Memory B cell (primary cell): Measurements from ENCODE around the gene RPS15.
A peak's percentile ranks its signal among the peaks of the same experiment; 100 is the strongest.

Experiments
- ATAC-seq: fragments of 150-1000 bp; cut with Tn5 transposase; 2 replicates; pipeline ENCODE4 v1.10.0; 2021; ENCODE audit warnings: low read depth, mild to moderate bottlenecking, moderate library complexity
- DNase-seq, 2 donors: peaks; one replicate each; pipeline ENCODE4 v3.0.0; 2022; ENCODE audit warnings: low spot score in 2 of 2
- H3K27ac Mint-ChIP-seq: one replicate; pipeline ENCODE4 v1.8.0; 2022; ENCODE audit warnings: mild to moderate bottlenecking, moderate library complexity, mixed read lengths
- H3K27me3 Mint-ChIP-seq: one replicate; pipeline ENCODE4 v1.8.0; 2022; ENCODE audit warnings: mixed read lengths
- H3K36me3 Mint-ChIP-seq: one replicate; pipeline ENCODE4 v1.8.0; 2022; ENCODE audit warnings: mild to moderate bottlenecking, mixed read lengths
- H3K4me1 Mint-ChIP-seq: one replicate; pipeline ENCODE4 v1.8.0; 2022; ENCODE audit warnings: mixed read lengths
- H3K4me3 Mint-ChIP-seq: one replicate; pipeline ENCODE4 v1.8.0; 2022; ENCODE audit warnings: mild to moderate bottlenecking, moderate library complexity, mixed read lengths
- H3K9me3 Mint-ChIP-seq: one replicate; pipeline ENCODE4 v1.8.0; 2022; ENCODE audit warnings: mixed read lengths

The RPS15 gene

DNA sequence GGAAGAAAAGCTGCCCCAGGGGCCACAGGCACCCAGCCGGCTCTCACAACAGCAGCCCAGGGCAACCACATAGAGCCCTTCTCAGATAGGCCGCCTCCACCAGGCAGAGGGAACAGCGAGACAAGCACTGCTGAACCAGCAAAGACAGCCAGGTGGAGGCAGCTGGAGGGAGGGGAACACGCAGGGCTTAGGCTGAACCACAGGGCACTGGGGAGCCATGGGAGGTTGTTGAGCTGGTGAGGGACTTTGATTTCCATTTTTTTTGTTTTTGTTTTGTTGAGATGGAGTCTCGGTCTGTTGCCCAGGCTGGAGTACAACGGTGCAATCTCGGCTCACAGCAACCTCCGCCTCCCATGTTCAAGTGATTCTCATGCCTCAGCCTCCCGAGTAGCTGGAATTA lies 40.4 kb upstream of the RPS15 start:
- no peak for ATAC-seq
- H3K27ac Mint-ChIP-seq, result no peak overlapping the region
- H3K4me3 Mint-ChIP-seq, result no peak overlapping the region
- peaks cover 5% of the 10 kb centered on the region for H3K27me3 Mint-ChIP-seq
- no peak for DNase-seq
- no peaks in the 10 kb centered on the region for H3K36me3 Mint-ChIP-seq
- H3K4me1 Mint-ChIP-seq, result peaks cover 7% of the 10 kb centered on the region
- H3K9me3 Mint-ChIP-seq, result no peaks in the 10 kb centered on the region

DNA sequence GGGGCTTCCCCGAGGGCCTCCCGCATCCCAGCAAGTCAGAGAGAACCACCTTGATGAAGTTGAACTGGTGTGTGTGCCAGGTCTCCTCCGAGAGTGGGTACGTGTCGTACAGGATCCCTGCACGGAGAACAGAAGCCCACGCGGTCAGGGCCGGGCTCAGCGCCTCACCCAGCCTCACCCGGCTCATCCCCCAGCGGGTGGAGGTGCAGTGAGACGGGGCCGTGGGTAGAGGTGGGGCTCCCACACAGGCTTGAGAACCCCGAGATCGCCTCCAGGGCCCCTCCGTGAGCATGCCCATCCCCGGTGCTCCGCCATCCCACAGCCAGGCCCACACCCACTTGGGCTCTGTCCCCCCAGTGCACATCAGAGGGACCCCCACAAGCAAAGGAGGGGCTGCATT lies 39.1 kb upstream of the RPS15 start:
- no peaks in the 10 kb centered on the region for H3K36me3 Mint-ChIP-seq
- H3K4me3 Mint-ChIP-seq, result no peak overlapping the region
- H3K9me3 Mint-ChIP-seq, result no peaks in the 10 kb centered on the region
- no peak overlapping the region for H3K27ac Mint-ChIP-seq
- no peak for ATAC-seq
- DNase-seq, result no peak
- peaks cover 10% of the 10 kb centered on the region for H3K4me1 Mint-ChIP-seq
- H3K27me3 Mint-ChIP-seq, result peaks cover 10% of the 10 kb centered on the region

DNA sequence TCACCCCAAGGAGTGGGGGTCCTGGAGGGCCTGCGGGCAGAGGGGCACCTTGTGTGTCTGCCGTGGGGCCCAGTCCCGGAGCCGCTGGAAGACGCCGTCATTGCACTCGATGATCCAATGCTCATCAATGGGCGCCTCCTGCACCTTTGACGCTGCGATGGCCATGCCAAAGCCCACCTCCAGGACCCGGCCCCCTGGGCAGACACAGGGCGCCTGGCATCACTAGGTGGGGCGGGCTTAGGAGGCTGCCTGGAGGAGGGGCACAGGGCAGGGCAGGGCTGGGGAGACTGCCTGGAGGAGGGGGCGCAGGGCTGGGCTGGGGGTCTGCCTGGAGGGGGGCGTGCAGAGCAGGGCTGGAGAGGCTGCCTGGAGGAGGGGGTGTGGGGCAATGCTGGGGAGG lies 38.5 kb upstream of the RPS15 start:
- no peak for ATAC-seq
- H3K9me3 Mint-ChIP-seq, result no peaks in the 10 kb centered on the region
- no peak overlapping the region for H3K4me3 Mint-ChIP-seq
- H3K27me3 Mint-ChIP-seq, result peaks cover 13% of the 10 kb centered on the region
- no peak overlapping the region for H3K27ac Mint-ChIP-seq
- DNase-seq, result no peak
- peaks cover 10% of the 10 kb centered on the region for H3K4me1 Mint-ChIP-seq
- H3K36me3 Mint-ChIP-seq, result no peaks in the 10 kb centered on the region

DNA sequence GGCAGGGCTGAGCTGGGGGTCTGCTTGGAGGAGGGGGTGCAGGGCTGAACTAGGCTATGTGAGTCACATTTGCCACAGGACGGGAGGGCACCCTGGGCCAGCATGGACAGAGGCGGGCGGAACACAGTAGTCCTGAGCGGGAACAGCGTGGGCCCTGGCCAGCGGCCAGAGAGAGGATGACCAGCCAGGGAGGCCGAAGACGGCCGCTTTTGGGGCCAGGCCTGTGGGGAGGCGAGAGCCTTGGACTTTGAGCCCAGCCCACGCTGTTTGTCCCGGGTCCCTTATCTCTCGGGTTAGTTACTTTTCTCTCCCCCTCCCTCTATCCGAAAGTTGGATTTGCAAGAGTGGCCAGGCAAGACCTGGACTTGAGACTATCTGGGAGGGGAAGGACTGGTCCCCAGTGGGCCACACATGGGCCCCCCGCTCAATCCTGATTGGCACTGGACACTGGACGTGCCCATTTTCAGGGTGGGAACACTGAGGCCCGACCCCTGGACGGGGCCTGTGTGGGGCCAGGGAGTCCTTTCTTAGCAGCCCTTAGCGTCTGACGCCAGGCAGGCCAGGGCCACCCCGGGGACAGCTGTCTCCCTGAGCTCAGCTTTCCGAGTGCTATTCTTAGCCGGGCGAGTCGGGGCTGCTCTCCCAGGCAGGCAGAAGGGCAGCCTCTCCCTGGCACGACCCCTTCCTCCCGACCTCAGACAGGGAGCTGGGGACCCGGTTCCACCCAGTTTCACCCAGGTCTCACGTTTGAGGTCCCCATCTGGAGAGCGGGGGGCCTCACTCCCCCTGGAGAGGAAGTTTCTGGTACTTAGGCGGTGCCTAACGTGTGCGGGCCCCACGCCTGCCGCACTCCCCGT lies 37.7 kb upstream of the RPS15 start:
- DNase-seq (no peak), ATAC-seq (peak; percentile 31)
- H3K27me3 Mint-ChIP-seq, result peaks cover 13% of the 10 kb centered on the region
- peak overlapping the region; percentile 75 for H3K4me3 Mint-ChIP-seq
- H3K27ac Mint-ChIP-seq, result no peak overlapping the region
- no peaks in the 10 kb centered on the region for H3K36me3 Mint-ChIP-seq
- no peaks in the 10 kb centered on the region for H3K9me3 Mint-ChIP-seq
- peaks cover 10% of the 10 kb centered on the region for H3K4me1 Mint-ChIP-seq

DNA sequence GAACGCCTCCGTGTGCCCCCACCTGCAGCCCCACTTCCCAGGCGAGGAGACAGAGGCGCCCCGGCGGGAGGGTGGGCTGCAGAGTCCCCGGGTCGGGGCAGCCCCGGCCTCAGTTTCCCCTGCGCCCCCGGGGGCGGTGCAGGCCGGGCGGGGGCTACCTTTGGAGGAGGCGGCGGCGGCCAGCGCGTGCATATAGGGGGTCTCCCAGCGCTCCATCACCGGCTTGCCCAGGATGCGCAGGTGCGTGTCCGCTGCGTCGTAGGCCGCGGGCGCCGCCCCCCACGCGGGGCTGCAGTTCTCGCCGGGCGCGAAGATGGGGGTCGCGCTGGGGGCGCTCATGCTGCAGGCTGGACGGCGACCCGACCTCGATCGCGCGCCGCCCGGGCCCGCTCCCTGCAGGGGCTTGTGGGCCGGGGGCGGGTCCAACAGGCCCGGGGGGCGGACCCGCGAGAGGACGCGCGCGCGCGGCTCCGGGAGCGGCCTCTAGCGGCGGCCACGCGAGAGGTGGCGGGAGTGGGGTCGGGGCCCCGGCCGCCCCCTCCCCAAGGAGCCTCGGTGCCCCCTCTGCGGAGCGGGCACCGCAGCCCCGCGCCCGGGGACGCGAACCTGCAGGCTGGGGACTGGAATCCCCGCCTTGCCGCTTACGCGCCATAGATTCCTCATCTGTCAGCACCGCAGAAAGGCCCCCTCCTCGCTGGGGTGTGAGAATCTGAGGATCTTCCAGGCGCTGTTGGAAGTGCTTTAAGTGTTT lies 36.9 kb upstream of the RPS15 start, which contains the start of gene GAMT:
TSS of gene GAMT (minus strand) at position 405 of the 751 bp plus-strand sequence. CDS start at position 339, 66 bp downstream.
- H3K36me3 Mint-ChIP-seq, result no peaks in the 10 kb centered on the region
- H3K27ac Mint-ChIP-seq, result no peak within 1 kb of the TSS
- H3K4me3 Mint-ChIP-seq, result peak within 1 kb of the TSS; percentile 75
- peaks cover 9% of the 10 kb centered on the region for H3K4me1 Mint-ChIP-seq
- H3K27me3 Mint-ChIP-seq, result peaks cover 13% of the 10 kb centered on the region
- no peaks in the 10 kb centered on the region for H3K9me3 Mint-ChIP-seq
- DNase-seq, result peak; percentile 35 to 64
- peak; percentile 83 for ATAC-seq

DNA sequence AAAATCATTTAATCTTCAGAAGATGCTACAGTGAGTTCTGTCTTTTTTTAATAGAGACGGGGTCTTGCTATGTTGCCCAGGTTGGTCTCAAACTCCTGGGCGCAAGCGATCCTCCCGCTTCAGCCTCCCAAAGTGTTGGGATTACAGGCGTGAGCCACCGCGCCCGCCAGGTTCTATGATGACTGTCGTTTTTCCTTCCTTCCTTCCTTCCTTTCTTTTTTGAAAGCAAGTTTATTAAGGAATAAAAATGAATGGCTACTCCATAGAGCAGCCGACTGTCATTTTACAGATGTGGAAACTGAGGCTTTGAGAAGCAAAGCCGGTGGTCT lies 36.3 kb upstream of the RPS15 start:
- Mint-ChIP-seq H3K27me3 (peaks cover 13% of the 10 kb centered on the region), H3K27ac (no peak overlapping the region), H3K4me1 (peaks cover 12% of the 10 kb centered on the region), H3K4me3 (peak overlapping the region; percentile 56), H3K36me3 (no peaks in the 10 kb centered on the region), H3K9me3 (no peaks in the 10 kb centered on the region)
- DNase-seq (no peak), ATAC-seq (no peak)

DNA sequence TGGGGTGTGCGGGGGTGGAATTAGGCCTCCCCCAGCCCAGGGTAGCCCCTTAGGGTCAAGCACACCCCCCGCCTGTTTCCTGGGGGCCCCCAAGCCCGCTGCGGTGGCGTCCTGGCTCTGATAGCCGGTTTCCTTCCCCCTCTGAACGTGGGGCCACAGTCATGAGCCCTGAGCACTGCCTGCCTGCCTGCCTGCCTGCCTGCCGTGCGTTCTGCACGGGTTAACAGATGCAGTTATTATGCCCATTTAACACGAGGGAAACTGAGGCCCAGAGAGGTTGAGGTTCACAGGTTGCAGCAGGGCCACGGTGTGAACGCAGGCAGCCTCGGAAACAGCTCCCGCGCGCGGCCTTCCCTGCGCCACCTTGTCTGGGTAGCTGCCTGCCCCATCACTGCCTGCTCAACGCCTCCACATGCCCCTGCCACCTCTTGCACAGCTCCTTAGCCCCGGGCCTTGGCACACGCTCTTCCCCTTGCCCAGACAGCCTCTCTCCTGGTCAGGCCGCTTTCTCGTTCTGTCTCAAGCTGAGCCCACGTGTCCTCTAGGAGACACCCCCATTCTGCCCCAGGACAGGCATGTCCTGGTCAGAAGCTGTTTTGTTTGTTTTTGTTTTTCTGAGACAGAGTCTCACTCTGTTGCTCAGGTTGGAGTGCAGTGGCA lies 35.7 kb upstream of the RPS15 start:
- ATAC-seq, result no peak
- peak overlapping the region; percentile 69 for H3K4me3 Mint-ChIP-seq

DNA sequence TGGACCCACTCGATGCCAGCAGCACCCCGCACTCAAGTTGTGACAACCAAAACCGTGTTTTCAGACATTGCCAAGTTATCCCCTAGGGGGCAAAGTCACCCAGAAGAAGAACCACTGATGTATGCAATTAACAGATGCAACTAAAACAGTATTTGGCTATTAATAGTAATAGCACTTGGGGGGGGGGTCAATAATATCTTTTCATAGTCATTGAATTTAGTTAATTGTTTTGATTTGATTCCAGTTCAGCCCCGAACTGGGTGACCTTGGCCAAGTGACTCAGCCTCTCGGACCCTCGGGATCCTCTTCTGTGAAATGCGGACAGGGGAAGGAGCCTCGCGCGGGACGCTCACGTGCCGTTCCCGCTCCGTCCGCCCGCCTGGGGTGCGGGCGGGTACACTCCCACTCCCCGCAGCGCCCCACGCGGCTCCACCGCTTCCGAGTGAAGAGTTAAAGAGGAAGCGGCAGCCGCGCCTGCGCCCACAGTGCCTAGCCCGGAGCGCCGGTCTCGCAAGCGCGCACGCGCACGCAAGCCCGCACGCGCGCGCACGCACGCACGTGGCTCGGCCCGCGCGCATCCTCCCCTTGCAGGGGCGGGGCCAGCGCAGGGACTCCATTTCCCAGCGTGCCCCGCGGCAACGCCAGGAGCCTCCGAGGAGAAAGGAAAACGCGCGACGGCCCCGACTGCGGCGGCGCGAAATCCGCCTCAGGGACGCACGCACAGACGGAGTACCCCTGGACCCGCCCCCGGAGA lies 31.2 kb upstream of the RPS15 start:
- peaks cover 35% of the 10 kb centered on the region for H3K4me1 Mint-ChIP-seq
- peak; percentile 78 for ATAC-seq

More for the DNA sequence above, 35.7 kb upstream of the RPS15 start:
- no peak overlapping the region for H3K27ac Mint-ChIP-seq
- H3K4me1 Mint-ChIP-seq, result peaks cover 12% of the 10 kb centered on the region
- H3K36me3 Mint-ChIP-seq, result no peaks in the 10 kb centered on the region
- DNase-seq, result no peak
- H3K9me3 Mint-ChIP-seq, result no peaks in the 10 kb centered on the region
- H3K27me3 Mint-ChIP-seq, result peaks cover 13% of the 10 kb centered on the region

DNA sequence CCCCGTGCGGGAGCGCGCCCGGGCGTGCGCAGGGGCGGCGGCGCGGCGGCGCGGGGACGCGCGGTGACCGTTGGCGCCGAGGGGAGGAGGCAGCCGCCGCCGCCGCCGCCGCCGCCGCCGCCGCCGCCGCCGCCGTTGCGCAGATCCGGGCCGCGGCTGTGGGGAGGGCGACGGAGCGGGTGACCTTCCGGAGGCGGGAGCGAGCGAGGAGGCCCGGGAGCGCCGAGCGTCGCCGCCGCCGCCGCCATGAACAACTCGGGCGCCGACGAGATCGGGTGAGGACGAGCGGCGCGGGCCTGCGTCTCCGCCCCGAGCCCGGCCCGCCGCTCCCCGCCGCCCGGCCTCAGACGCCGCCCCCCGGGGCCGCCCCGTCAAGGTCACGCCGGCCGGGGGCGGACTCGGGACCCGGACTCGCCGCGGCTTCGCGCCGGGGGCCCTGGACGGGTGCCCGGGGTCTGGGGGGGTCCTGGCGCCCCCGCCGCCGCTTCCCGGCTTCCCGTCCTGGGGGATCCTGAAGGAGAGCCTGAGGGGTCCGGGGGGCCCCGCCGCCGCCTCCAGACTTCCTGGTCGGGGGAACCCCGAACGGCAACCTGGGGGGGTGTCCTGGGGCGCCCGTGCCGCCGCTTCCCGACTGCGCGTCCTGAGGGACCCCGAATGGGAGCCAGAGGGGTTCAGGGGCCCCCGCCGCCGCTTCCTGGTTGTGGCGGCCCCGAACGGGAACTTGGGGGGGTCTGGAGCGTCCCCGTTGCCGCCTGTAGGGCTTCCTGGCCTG lies 30.5 kb upstream of the RPS15 start, which contains the start of gene DAZAP1:
TSS of gene DAZAP1 (plus strand) at position 59 of the 772 bp plus-strand sequence. CDS start at position 247, 188 bp downstream.
- DNase-seq (peak; percentile 38 to 69), ATAC-seq (no peak)
- no peaks in the 10 kb centered on the region for H3K9me3 Mint-ChIP-seq
- no peaks in the 10 kb centered on the region for H3K36me3 Mint-ChIP-seq
- peaks cover 33% of the 10 kb centered on the region for H3K4me1 Mint-ChIP-seq
- H3K27ac Mint-ChIP-seq, result peak within 1 kb of the TSS; percentile 87
- H3K4me3 Mint-ChIP-seq, result peak within 1 kb of the TSS; percentile 88
- peaks cover 9% of the 10 kb centered on the region for H3K27me3 Mint-ChIP-seq

More for the DNA sequence above, 31.2 kb upstream of the RPS15 start:
- peak overlapping the region; percentile 87 for H3K27ac Mint-ChIP-seq
- H3K4me3 Mint-ChIP-seq, result peak overlapping the region; percentile 82
- peaks cover 13% of the 10 kb centered on the region for H3K27me3 Mint-ChIP-seq
- H3K36me3 Mint-ChIP-seq, result no peaks in the 10 kb centered on the region
- no peaks in the 10 kb centered on the region for H3K9me3 Mint-ChIP-seq
- DNase-seq, result peak; percentile 99

DNA sequence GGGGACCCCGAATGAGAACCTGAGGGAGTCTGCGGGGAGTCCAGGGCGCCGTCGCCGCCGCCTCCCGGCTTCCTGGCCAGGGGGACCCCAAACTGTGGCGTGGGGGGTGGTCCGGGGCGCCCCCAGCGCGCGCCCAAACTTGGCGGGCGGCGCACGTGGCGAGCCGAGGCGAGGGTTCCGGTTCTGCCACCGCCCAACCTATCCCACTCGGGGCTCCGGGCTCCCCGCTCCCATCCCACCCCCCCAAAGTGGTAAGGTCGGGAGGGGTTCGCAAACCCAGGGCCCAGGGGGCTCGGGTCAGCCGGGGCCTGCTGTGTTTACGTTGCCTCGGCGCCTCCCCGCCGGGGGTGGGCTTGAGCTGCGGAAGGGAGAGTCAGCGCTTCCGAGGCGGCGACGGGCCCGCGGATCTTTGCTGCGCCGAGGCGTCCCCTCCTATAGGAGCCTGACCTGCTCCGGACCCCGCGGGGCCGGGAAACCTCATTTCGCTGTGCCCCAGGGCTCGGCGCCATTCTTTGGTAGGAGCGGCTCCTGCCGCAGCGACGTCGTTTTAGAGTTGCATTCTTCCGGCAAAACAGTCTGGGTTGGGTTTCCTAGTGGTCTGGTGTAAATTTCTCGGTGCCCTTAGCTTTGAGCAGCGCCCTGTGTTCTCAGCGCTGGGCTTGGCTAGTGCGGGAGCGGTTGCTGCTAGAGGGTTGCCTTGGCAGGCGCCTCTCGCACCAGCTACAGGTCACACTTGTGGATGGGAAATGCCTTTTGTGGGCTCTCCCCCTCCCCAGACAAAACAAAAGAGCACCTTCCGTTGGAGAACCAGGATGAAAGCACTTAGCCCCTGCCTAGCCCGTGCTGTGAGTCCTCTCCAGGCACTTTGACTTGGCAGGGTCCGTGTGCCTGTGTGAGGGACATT lies 29.6 kb upstream of the RPS15 start:
- ATAC-seq (no peak), DNase-seq (peak; percentile 24 to 41)
- H3K27me3 Mint-ChIP-seq, result peaks cover 4% of the 10 kb centered on the region
- H3K4me3 Mint-ChIP-seq, result peak overlapping the region; percentile 88
- no peaks in the 10 kb centered on the region for H3K9me3 Mint-ChIP-seq
- no peaks in the 10 kb centered on the region for H3K36me3 Mint-ChIP-seq
- peak overlapping the region; percentile 73 for H3K27ac Mint-ChIP-seq
- peaks cover 29% of the 10 kb centered on the region for H3K4me1 Mint-ChIP-seq

DNA sequence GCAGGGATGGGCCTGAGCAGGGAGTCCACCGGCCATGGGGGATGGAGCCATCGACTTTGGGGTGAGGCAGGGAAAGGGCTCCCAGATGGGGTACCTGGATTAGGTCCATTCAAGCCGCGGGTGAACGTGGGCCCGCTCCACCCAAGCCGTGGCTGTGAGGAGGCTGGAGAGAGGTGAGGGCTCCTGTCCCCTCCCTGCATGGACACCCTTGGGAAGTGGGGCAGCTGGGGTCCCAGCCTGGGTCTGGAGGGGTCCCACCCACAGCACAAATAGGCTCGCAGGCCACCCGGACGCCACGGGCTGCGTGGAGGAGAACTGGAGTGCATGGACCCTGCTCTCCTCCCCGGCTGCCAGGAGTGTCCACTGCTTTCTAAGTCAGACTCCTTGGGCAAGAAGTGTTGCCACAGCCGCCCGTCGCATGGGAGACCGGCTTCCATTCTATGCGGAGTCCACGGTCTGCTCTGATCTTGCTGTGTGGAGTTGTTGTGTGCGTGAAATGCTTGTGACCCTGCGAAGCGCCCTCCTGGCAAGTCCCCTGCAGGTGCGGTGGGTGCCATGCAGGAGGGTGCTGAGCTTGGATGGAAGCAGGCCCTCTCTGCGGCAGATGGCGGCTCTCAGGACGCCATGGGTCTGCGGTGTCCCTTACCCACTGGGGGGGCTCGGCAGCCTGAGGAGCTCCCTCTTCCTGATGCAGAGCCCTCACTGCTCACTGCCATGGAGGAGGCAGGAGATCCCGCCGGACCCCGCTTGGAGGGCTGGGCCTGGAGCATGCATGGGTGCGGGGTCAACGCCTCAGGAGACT lies 28.8 kb upstream of the RPS15 start:
- Mint-ChIP-seq H3K4me1 (peaks cover 29% of the 10 kb centered on the region), H3K27ac (no peak overlapping the region), H3K36me3 (no peaks in the 10 kb centered on the region), H3K4me3 (peak overlapping the region; percentile 88), H3K27me3 (peaks cover 2% of the 10 kb centered on the region), H3K9me3 (no peaks in the 10 kb centered on the region)
- DNase-seq (no peak), ATAC-seq (no peak)
